HCT116 (cell line): ENCODE data around the gene ECT2.

ENCODE experiments used
- ATF3 ChIP-seq: IDR thresholded peaks from 2 replicates; pipeline ENCODE4 v1.6.1; 2012
- CTCF ChIP-seq, 3 experiments: fragments of 200-600 bp in 1 of 3; sonication (generic) in 1 of 3; IDR thresholded peaks in 2 of 3; conservative IDR thresholded peaks in 1 of 3; 2 replicates each; pipeline ENCODE4 v1.5.1; 2012 to 2017; ENCODE audit warnings: low read depth in 2 of 3, low read length in 2 of 3, antibody characterized with exemption in 1 of 3, borderline replicate concordance in 1 of 3, control low read depth in 1 of 3, mild to moderate bottlenecking in 1 of 3, mixed read lengths in 1 of 3, mixed run types in 1 of 3, moderate library complexity in 1 of 3; ENCODE audit not compliant: insufficient read depth in 1 of 3
- EZH2 ChIP-seq: fragments of 200-600 bp; sonication (generic); IDR thresholded peaks from 2 replicates; pipeline ENCODE4 v1.6.1; 2017; ENCODE audit warnings: antibody characterized with exemption, mixed run types
- EZH2phosphoT487 ChIP-seq: fragments of 200-600 bp; IDR thresholded peaks from 2 replicates; pipeline ENCODE4 v1.6.1; 2018; ENCODE audit warnings: antibody characterized with exemption, borderline replicate concordance
- MAX ChIP-seq: IDR thresholded peaks from 2 replicates; pipeline ENCODE4 v1.6.1; 2012
- POLR2A ChIP-seq: IDR thresholded peaks from 2 replicates; pipeline ENCODE4 v1.7.0; 2011; ENCODE audit warnings: borderline replicate concordance; ENCODE audit not compliant: insufficient read depth, insufficient read length; ENCODE audit errors: extremely low read depth
- REST ChIP-seq: IDR thresholded peaks from 2 replicates; pipeline ENCODE4 v1.6.1; 2012; ENCODE audit warnings: low read depth
- ZBTB33 ChIP-seq: IDR thresholded peaks from 2 replicates; pipeline ENCODE4 v1.6.1; 2011; ENCODE audit warnings: mild to moderate bottlenecking, low read length, moderate library complexity; ENCODE audit not compliant: insufficient replicate concordance; ENCODE audit errors: extremely low read depth
- ZFX ChIP-seq: fragments of 450-650 bp; IDR thresholded peaks from 2 replicates; pipeline ENCODE4 v1.6.1; 2017

- TF ChIP-seq ATF3 (no peak), CTCF (IDR thresholded peaks at IDR 0.05 in 2 of 3, conservative IDR thresholded peaks at IDR 0.05 in 1 of 3; ENCODE audit: borderline replicate concordance in 1 of 3, insufficient read depth in 1 of 3, low read depth in 2 of 3, low read length in 2 of 3) (no peak), ZBTB33 (no peak), POLR2A (no peak), EZH2 (no peak), ZFX (no peak), MAX (no peak), REST (no peak), EZH2phosphoT487 (no peak)
Measured at GRCh38 chr3:172869784-172870518, 119.4 kb downstream of the ECT2 start.
